NCI-H1092 (cell line): Measurements from ENCODE around the gene GSE1.
A peak's percentile ranks its signal among the peaks of the same experiment; 100 is the strongest.

Experiments
- DNase-seq: peaks from one replicate; lab custom pipeline; 2025; lab: John Stamatoyannopoulos, UW

Gene GSE1

GRCh38 chr16:85659336-85659735 lies 46.2 kb downstream of the GSE1 start:
- DNase-seq, result no peak

GRCh38 chr16:85659805-85660511 lies 46.8 kb downstream of the GSE1 start:
- DNase-seq, result peak; percentile 44

GRCh38 chr16:85660843-85661739 lies 48.0 kb downstream of the GSE1 start:
- no peak for DNase-seq

GRCh38 chr16:85661740-85662481 lies 48.8 kb downstream of the GSE1 start:
- no peak for DNase-seq

- DNase-seq, result no peak
Measured at GRCh38 chr16:85662482-85662812, 49.3 kb downstream of the GSE1 start.

- DNase-seq, result no peak
Measured at GRCh38 chr16:85662976-85663830, 50.1 kb downstream of the GSE1 start.

- DNase-seq, result peak; percentile 66
Measured at GRCh38 chr16:85663891-85664321, 50.8 kb downstream of the GSE1 start.

GRCh38 chr16:85664580-85665372 lies 51.7 kb downstream of the GSE1 start:
- no peak for DNase-seq

GRCh38 chr16:85665373-85665740 lies 52.2 kb downstream of the GSE1 start:
- no peak for DNase-seq

- DNase-seq, result no peak
Measured at GRCh38 chr16:85665929-85666328, 52.8 kb downstream of the GSE1 start.

GRCh38 chr16:85667261-85667660 lies 54.1 kb downstream of the GSE1 start:
- no peak for DNase-seq

- DNase-seq, result no peak
Measured at GRCh38 chr16:85667841-85668413, 54.8 kb downstream of the GSE1 start.

GRCh38 chr16:85668676-85669424 lies 55.7 kb downstream of the GSE1 start:
- DNase-seq, result no peak

GRCh38 chr16:85670840-85671239 lies 57.7 kb downstream of the GSE1 start:
- DNase-seq, result peak; percentile 31

- peak; percentile 91 for DNase-seq
Measured at GRCh38 chr16:85673529-85674417, 60.7 kb downstream of the GSE1 start.

- DNase-seq, result no peak
Measured at GRCh38 chr16:85674418-85674755, 61.3 kb downstream of the GSE1 start.

GRCh38 chr16:85674828-85675227 lies 61.7 kb downstream of the GSE1 start:
- DNase-seq, result no peak

GRCh38 chr16:85675251-85675874 lies 62.2 kb downstream of the GSE1 start:
- DNase-seq, result no peak
